ENCODE results near the gene CLDND1. TPM values are rescaled to one million over a fixed set of nuclear protein-coding genes. Genes with fewer than 3 reads are reported as not detected.
A peak's percentile ranks its signal among the peaks of the same experiment; 100 is the strongest.

CLDND1 gene
- total and polyA plus RNA-seq, 10 of the 15 experiments (the other 5 are each of a cell fraction or from before 2014, with no cell fraction given), result 97.8 to 225 (median 152) TPM

DNA sequence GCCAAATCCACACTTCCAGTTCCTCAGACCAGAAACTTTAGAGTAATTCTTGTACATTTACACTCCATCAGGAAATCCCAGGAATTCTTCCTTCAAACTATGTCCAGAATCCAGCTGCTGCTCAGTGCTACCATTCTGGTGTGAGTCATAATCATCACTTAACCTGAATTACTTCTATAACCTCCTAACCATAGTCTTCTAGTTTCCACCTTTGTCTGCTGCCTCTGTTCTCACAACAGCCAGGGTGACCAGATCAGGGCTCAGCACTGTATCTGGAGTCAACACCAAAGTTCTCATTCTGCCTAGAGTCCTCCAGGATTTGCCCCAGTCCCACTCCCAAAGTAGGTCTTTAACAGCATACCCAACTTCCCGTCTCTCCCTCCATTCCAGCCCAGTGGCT, 3.4 kb downstream of the CLDND1 start:
- DNase-seq (ENCODE audit: low read depth, low spot score) (no peak), FAIRE-seq (no peak), ATAC-seq (0 out of 3 replicates have a peak, but pooled peaks have one; percentile 1)
- in situ Hi-C loops (cut with MboI) (loop anchor here (10.0 kb wide), 1 partner anchor 485 kb away; the partner anchor contains the start of gene GABRR3), intact Hi-C loops (cut with micrococcal nuclease; ENCODE audit: unreplicated experiment) (no loop called here)
- no peaks in the 10 kb centered on the region for H3K9me3 ChIP-seq (replicated peaks; ENCODE audit: control insufficient read depth, insufficient read depth, low read length)
- no TSS peak for BruUV-seq (replicated peaks)
- TF ChIP-seq POLR2AphosphoS5 (IDR thresholded peaks at IDR 0.05; ENCODE audit: low read length) (peak; percentile 74), ZZZ3 (IDR thresholded peaks at IDR 0.05; ENCODE audit: control insufficient read depth, insufficient read length, low read depth) (no peak), MTA3 (IDR thresholded peaks at IDR 0.05; ENCODE audit: borderline replicate concordance, low read length) (0 out of 2 replicates have a peak, but pooled peaks have one; percentile 35), POLR2AphosphoS2 (IDR thresholded peaks at IDR 0.05; ENCODE audit: low read depth, low read length) (peak; percentile 23; the same call in 1 of the 2 replicates)
- H2AFZ ChIP-seq (ENCODE audit: control insufficient read depth, low read depth, low read length), result no peak overlapping the region
- WGBS (ENCODE audit: insufficient coverage, insufficient replicate concordance, low lambda C conversion rate, missing lambda C conversion rate), result 55% methylated on average over 1 of the region's 1 CpG
- RAD21 ChIA-PET (ENCODE audit: unreplicated experiment), result no interaction called here
- peaks cover 75% of the 10 kb centered on the region for H3K79me2 ChIP-seq (ENCODE audit: control insufficient read depth, insufficient read depth, low read length)
- no peak overlapping the region for H3K9ac ChIP-seq (ENCODE audit: control insufficient read depth, insufficient read depth, low read length)
- peaks cover 3% of the 10 kb centered on the region; the same call in 1 of the 2 replicates for H3K4me1 ChIP-seq (ENCODE audit: control insufficient read depth, insufficient read depth, low read length)
- SMC1A ChIA-PET (ENCODE audit: uncharacterized antibody, unreplicated experiment), result interaction anchor here (0.6 to 1.4 kb wide), 3 partner anchors 11 to 482 kb away, joined by 3 to 5 read pairs (median 3); no protein-coding TSS in a partner anchor
- H3K27ac ChIP-seq (ENCODE audit: control insufficient read depth, insufficient read depth), result no peak overlapping the region
- H3K36me3 ChIP-seq (ENCODE audit: control insufficient read depth in 2 of 2, insufficient read depth in 2 of 2, low read length in 1 of 2), result peaks cover 0 to 29% of the 10 kb centered on the region in 2 experiments; a peak in 3 of 4 replicates
- no peaks in the 10 kb centered on the region for H4K20me1 ChIP-seq (ENCODE audit: control insufficient read depth, insufficient read depth)
- H3K4me2 ChIP-seq (ENCODE audit: control insufficient read depth, insufficient read depth), result peak overlapping the region; percentile 5
- POLR2A ChIA-PET, result no interaction called here
- H3K4me3 ChIP-seq, result peak overlapping the region; percentile 31
- CTCF ChIA-PET, result interaction anchor here (0.7 kb wide), 1 partner anchor 181 kb away, joined by 3 read pairs; no protein-coding TSS in a partner anchor
- H3K27me3 ChIP-seq (replicated peaks in 1 of 2; ENCODE audit: control insufficient read depth in 2 of 2, insufficient read depth in 2 of 2, low read length in 1 of 2), result no peaks in the 10 kb centered on the region

DNA sequence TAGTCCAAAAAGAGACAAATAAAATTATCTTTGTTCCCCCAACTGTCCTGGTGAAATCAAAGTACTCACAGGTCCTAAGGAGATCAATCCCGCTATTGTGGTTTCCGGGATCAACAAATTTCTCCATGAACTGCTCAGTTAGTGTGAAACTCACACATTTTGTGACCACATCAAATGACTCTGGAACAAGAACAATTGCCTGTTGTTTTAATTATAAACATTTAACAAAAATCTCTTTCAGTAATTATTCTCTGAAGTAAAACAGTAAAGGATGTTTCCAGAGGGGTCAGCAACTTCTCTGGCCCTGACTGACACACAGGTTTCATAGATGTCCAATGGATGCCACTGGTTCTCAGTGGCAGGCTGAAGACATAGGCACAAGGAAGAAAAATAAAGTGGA, 3.9 kb downstream of the CLDND1 start:
- ChIA-PET POLR2A (no interaction called here), CTCF (interaction anchor here (0.7 kb wide), 1 partner anchor 180 kb away, joined by 3 read pairs; no protein-coding TSS in a partner anchor), SMC1A (ENCODE audit: uncharacterized antibody, unreplicated experiment) (interaction anchor here (1.4 kb wide), 1 partner anchor 11 kb away, joined by 5 read pairs; no protein-coding TSS in a partner anchor), RAD21 (ENCODE audit: unreplicated experiment) (no interaction called here)
- H3K27me3 ChIP-seq (replicated peaks in 1 of 2; ENCODE audit: control insufficient read depth in 2 of 2, insufficient read depth in 2 of 2, low read length in 1 of 2), result no peaks in the 10 kb centered on the region
- peaks cover 72% of the 10 kb centered on the region for H3K79me2 ChIP-seq (ENCODE audit: control insufficient read depth, insufficient read depth, low read length)
- H3K36me3 ChIP-seq (ENCODE audit: control insufficient read depth in 2 of 2, insufficient read depth in 2 of 2, low read length in 1 of 2), result peaks cover 0 to 28% of the 10 kb centered on the region in 2 experiments; a peak in 3 of 4 replicates
- WGBS (ENCODE audit: insufficient coverage, insufficient replicate concordance, low lambda C conversion rate, missing lambda C conversion rate), result 91% methylated on average over 2 of the region's 2 CpGs
- BruUV-seq (replicated peaks), result no TSS peak
- peak overlapping the region; percentile 46 for H3K4me2 ChIP-seq (ENCODE audit: control insufficient read depth, insufficient read depth)
- no peaks in the 10 kb centered on the region for H3K9me3 ChIP-seq (replicated peaks; ENCODE audit: control insufficient read depth, insufficient read depth, low read length)
- H2AFZ ChIP-seq (ENCODE audit: control insufficient read depth, low read depth, low read length), result no peak overlapping the region
- in situ Hi-C loops (cut with MboI), result loop anchor here (10.0 kb wide), 1 partner anchor 484 kb away; the partner anchor contains the start of gene GABRR3
- intact Hi-C loops (cut with micrococcal nuclease; ENCODE audit: unreplicated experiment), result no loop called here
- no peak for TF ChIP-seq IKZF1 (conservative IDR thresholded peaks at IDR 0.05)
- TF ChIP-seq, protein P1, sequence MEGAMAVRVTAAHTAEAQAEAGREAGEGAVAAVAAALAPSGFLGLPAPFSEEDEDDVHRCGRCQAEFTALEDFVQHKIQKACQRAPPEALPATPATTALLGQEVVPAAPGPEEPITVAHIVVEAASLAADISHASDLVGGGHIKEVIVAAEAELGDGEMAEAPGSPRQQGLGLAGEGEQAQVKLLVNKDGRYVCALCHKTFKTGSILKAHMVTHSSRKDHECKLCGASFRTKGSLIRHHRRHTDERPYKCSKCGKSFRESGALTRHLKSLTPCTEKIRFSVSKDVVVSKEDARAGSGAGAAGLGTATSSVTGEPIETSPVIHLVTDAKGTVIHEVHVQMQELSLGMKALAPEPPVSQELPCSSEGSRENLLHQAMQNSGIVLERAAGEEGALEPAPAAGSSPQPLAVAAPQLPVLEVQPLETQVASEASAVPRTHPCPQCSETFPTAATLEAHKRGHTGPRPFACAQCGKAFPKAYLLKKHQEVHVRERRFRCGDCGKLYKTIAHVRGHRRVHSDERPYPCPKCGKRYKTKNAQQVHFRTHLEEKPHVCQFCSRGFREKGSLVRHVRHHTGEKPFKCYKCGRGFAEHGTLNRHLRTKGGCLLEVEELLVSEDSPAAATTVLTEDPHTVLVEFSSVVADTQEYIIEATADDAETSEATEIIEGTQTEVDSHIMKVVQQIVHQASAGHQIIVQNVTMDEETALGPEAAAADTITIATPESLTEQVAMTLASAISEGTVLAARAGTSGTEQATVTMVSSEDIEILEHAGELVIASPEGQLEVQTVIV (IDR thresholded peaks at IDR 0.05; ENCODE audit: borderline replicate concordance, partially characterized antibody), result no peak
- no peak for TF ChIP-seq CREM (IDR thresholded peaks at IDR 0.05; ENCODE audit: low read depth)
- FAIRE-seq, result no peak
- H3K4me1 ChIP-seq (ENCODE audit: control insufficient read depth, insufficient read depth, low read length), result peaks cover 3% of the 10 kb centered on the region; the same call in 1 of the 2 replicates
- peak overlapping the region; percentile 31; the same call in 1 of the 2 replicates for H3K4me3 ChIP-seq
- no peak overlapping the region for H3K27ac ChIP-seq (ENCODE audit: control insufficient read depth, insufficient read depth)
- no peak for ATAC-seq
- H3K9ac ChIP-seq (ENCODE audit: control insufficient read depth, insufficient read depth, low read length), result no peak overlapping the region
- H4K20me1 ChIP-seq (ENCODE audit: control insufficient read depth, insufficient read depth), result no peaks in the 10 kb centered on the region
- no peak for DNase-seq (ENCODE audit: low read depth, low spot score)
